OCI-LY7 (cell line): ENCODE measurements around the gene GET4. TPM values are rescaled to one million over a fixed set of nuclear protein-coding genes. Genes with fewer than 3 reads are reported as not detected.
A peak's percentile ranks its signal among the peaks of the same experiment; 100 is the strongest.

ENCODE experiments used
- BruUV-seq: library from RNA; stranded (reverse); fragments of 400-500 nt; replicated peaks from 2 replicates; lab custom pipeline; 2021; lab: Mats Ljungman, UMichigan
- CTCF ChIA-PET: fragments of 300-600 bp; sonication (Branson Sonifier 250); formaldehyde crosslinking; loops from one replicate; lab custom pipeline; 2022; ENCODE audit warnings: antibody characterized with exemption; ENCODE audit not compliant: unreplicated experiment; lab: Charles Lee
- POLR2A ChIA-PET: fragments of 300-600 bp; sonication (Branson Sonifier 250); formaldehyde crosslinking; loops from one replicate; lab custom pipeline; 2022; ENCODE audit warnings: antibody characterized with exemption; lab: Charles Lee
- DNase-seq: peaks from one replicate; pipeline ENCODE4 v3.0.0-alpha.2; 2015; ENCODE audit warnings: low spot score
- H2AFZ ChIP-seq: fragments of 200-600 bp; sonication (generic), shearing (Covaris generic); 2 replicates; pipeline ENCODE4 v1.6.1; 2014; ENCODE audit warnings: mild to moderate bottlenecking, antibody characterized with exemption, low read length, moderate library complexity
- H3K27ac ChIP-seq: fragments of 200-600 bp; sonication (generic); 2 replicates; pipeline ENCODE4 v1.5.1; 2014; ENCODE audit warnings: mixed run types, low read depth, mild to moderate bottlenecking, moderate library complexity, low read length, inconsistent platforms; ENCODE audit not compliant: poor library complexity, severe bottlenecking
- H3K36me3 ChIP-seq: fragments of 200-600 bp; sonication (generic); 2 replicates; pipeline ENCODE4 v1.6.1; 2014; ENCODE audit warnings: mild to moderate bottlenecking, antibody characterized with exemption, low read length, moderate library complexity, mixed read lengths; ENCODE audit not compliant: insufficient read depth
- H3K4me1 ChIP-seq: fragments of 200-600 bp; sonication (generic); 2 replicates; pipeline ENCODE4 v1.5.1; 2014; ENCODE audit warnings: mild to moderate bottlenecking, low read length; ENCODE audit not compliant: insufficient read depth, poor library complexity, severe bottlenecking
- H3K4me2 ChIP-seq: fragments of 200-600 bp; sonication (generic); 2 replicates; pipeline ENCODE4 v1.6.1; 2014; ENCODE audit warnings: mild to moderate bottlenecking, low read length
- H3K4me3 ChIP-seq: fragments of 200-600 bp; sonication (generic); 2 replicates; pipeline ENCODE4 v1.5.1; 2014; ENCODE audit warnings: mild to moderate bottlenecking, low read depth, low read length; ENCODE audit not compliant: poor library complexity, severe bottlenecking
- H3K79me2 ChIP-seq: fragments of 200-600 bp; sonication (generic); 2 replicates; pipeline ENCODE4 v1.6.1; 2016; ENCODE audit warnings: low read depth, mild to moderate bottlenecking, low read length, moderate library complexity, mixed read lengths; ENCODE audit not compliant: insufficient read depth
- H3K9me2 ChIP-seq: fragments of 200-600 bp; sonication (generic); 2 replicates; pipeline ENCODE4 v1.6.1; 2016; ENCODE audit warnings: mild to moderate bottlenecking, low read length, mixed read lengths; ENCODE audit not compliant: insufficient read depth
- H3K9me3 ChIP-seq: fragments of 200-600 bp; sonication (generic); 2 replicates; pipeline ENCODE4 v1.6.1; 2014; ENCODE audit warnings: mild to moderate bottlenecking, mixed run types, low read length, mixed read lengths
- H4K20me1 ChIP-seq: fragments of 200-600 bp; sonication (generic); 2 replicates; pipeline ENCODE4 v1.6.1; 2014; ENCODE audit warnings: mild to moderate bottlenecking, antibody characterized with exemption, low read length, moderate library complexity, mixed read lengths; ENCODE audit not compliant: insufficient read depth
- CTCF ChIP-seq: fragments of 200-600 bp; sonication (generic); conservative IDR thresholded peaks from 2 replicates; pipeline ENCODE4 v1.5.1; 2014; ENCODE audit warnings: mild to moderate bottlenecking, antibody characterized with exemption, low read length, moderate library complexity, mixed read lengths
- EZH2phosphoT487 ChIP-seq: fragments of 200-600 bp; sonication (generic); IDR thresholded peaks from 2 replicates; pipeline ENCODE4 v1.6.1; 2018; ENCODE audit warnings: low read depth, borderline replicate concordance, mild to moderate bottlenecking, mixed run types, antibody characterized with exemption, low read length, moderate library complexity, mixed read lengths
- intact Hi-C: fragments of 100-400 bp; cut with micrococcal nuclease; formaldehyde crosslinking; loops from one replicate; pipeline ENCODE4 v1.10.0; 2022; ENCODE audit not compliant: unreplicated experiment
- total RNA-seq, 2 experiments: library from RNA; depleted of rRNA in 1 of 2; stranded (reverse); fragments of >200 nt in 1 of 2; shearing (Covaris generic) in 1 of 2; gene quantifications; 2 replicates each; pipeline ENCODE4 v1.2.3, GENCODE V29; 2014 to 2022

GET4 gene
- total RNA-seq, 2 experiments from 2014 or later, result 46.3 to 54.5 TPM

GRCh38 chr7:909358-910329, 33.3 kb downstream of the GET4 start:
- H4K20me1 ChIP-seq, result no peaks in the 10 kb centered on the region
- no TSS peak for BruUV-seq
- no peaks in the 10 kb centered on the region for H3K79me2 ChIP-seq
- peaks cover 15% of the 10 kb centered on the region for H3K4me1 ChIP-seq
- ChIA-PET POLR2A (interaction anchor here (0.7 kb wide), 2 partner anchors 47 to 114 kb away, joined by 3 read pairs; no protein-coding TSS in a partner anchor), CTCF (interaction anchor here (0.6 to 0.8 kb wide), 2 partner anchors 14 to 46 kb away, joined by 3 to 5 read pairs; no protein-coding TSS in a partner anchor)
- no peaks in the 10 kb centered on the region for H3K9me3 ChIP-seq
- intact Hi-C loops, result loop anchor here (1.0 to 5.0 kb wide), 4 partner anchors 43 to 267 kb away; partner anchors contain the start of genes ADAP1 and COX19
- H3K4me2 ChIP-seq, result peak overlapping the region; percentile 52
- no peaks in the 10 kb centered on the region for H3K36me3 ChIP-seq
- H3K4me3 ChIP-seq, result peak overlapping the region; percentile 21
- TF ChIP-seq CTCF (no peak), EZH2phosphoT487 (no peak)
- peak overlapping the region; percentile 38 for H2AFZ ChIP-seq
- H3K9me2 ChIP-seq, result no peaks in the 10 kb centered on the region
- DNase-seq, result peak; percentile 64
- no peak overlapping the region for H3K27ac ChIP-seq

- H3K9me3 ChIP-seq, result no peaks in the 10 kb centered on the region
- peak; percentile 29 for DNase-seq
- peak overlapping the region; percentile 21 for H3K4me3 ChIP-seq
- POLR2A ChIA-PET, result interaction anchor here (0.7 kb wide), 2 partner anchors 46 to 113 kb away, joined by 3 read pairs; no protein-coding TSS in a partner anchor
- TF ChIP-seq EZH2phosphoT487, result no peak
- TF ChIP-seq CTCF, result no peak
- H2AFZ ChIP-seq, result peak overlapping the region; percentile 38
- H3K79me2 ChIP-seq, result no peaks in the 10 kb centered on the region
- no peaks in the 10 kb centered on the region for H3K36me3 ChIP-seq
- peaks cover 15% of the 10 kb centered on the region for H3K4me1 ChIP-seq
- no peaks in the 10 kb centered on the region for H3K9me2 ChIP-seq
- BruUV-seq, result no TSS peak
- CTCF ChIA-PET, result no interaction called here
- intact Hi-C loops, result loop anchor here (5.0 kb wide), 1 partner anchor 42 kb away; the partner anchor contains the start of gene ADAP1
- H4K20me1 ChIP-seq, result no peaks in the 10 kb centered on the region
- H3K27ac ChIP-seq, result no peak overlapping the region
- H3K4me2 ChIP-seq, result peak overlapping the region; percentile 52
These were observed 34.1 kb downstream of the GET4 start for GRCh38 chr7:910441-910861.
